GM21529 (cell line): ENCODE results near the gene CCIN.

Experiments used
- ATAC-seq: cut with Tn5 transposase; IDR thresholded peaks from one replicate; pipeline ENCODE4 v1.9.1; 2021; ENCODE audit not compliant: unreplicated experiment

CCIN gene

DNA sequence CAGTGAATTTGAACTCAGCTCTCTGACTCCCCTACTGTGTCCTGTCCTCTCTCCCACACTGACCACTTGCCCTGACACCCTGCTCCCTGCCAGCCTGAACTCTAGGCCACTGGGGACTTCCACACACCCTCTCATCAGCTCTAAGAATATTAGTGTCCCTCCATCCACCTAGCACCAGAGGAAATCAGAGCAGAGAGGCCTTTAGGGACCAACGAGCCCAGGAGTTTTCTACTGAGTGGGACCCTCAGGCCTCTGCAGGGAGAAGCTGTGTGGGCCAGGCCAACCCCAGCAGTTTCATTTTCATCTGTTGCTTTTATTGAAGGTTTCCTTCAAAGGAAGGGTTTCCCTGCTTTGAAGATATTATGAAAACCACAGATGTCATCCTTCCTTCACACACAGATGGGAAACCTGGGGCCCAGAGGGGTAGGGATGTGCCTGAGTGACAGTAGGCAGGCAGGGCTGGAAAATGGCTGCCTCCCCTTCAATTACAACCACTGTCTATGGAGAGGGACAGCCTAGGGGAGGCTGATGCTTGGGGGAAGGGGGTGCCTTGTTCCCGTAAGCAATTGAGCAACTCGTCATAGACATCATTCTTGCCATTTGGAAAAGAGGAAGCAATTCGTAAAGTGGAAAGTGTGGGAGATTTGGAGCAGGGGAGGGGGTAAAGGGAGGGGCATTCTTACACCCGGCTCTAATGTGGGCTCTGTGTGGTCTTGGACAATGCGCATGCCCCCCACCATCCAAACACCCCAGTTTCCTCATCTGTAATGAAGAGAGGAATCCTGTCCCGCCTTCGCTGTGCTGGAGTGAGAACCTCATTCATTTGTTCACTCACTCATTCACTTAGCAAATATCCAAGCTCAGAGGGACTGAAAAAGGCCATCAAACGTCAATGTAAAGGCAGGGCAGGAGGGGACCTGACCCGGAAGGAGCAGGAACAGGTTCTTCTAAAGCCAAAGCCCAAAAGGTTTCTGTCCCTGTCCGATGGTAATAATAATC, 28.8 kb upstream of the CCIN start:
- no peak for ATAC-seq

- ATAC-seq: no peak
These were observed 27.9 kb upstream of the CCIN start for GRCh38 chr9:36141288-36141687.

DNA sequence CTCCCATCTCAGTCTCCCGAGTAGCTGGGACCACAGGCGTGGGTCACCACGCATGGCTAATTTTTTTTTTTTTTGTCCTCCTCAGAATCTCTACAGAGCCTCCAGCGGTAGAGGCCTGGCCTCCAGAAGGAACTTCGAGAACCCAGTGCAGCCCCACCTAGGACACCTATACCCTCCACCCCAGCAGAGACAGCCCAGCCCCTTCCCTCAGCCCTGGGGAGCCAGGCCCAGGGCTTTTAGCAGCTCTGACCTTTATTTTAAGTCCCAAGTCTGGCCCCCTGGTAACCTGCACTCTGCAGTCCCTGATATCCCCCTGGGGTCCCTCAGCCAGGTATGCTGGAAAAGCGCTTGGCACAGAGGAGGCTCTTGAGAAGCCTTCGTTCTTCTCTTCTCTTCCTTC, 27.4 kb upstream of the CCIN start:
- ATAC-seq: no peak

- ATAC-seq: no peak
These were observed 26.5 kb upstream of the CCIN start for GRCh38 chr9:36142510-36143244.

- ATAC-seq: no peak
These were observed 25.9 kb upstream of the CCIN start for GRCh38 chr9:36143245-36143641.

DNA sequence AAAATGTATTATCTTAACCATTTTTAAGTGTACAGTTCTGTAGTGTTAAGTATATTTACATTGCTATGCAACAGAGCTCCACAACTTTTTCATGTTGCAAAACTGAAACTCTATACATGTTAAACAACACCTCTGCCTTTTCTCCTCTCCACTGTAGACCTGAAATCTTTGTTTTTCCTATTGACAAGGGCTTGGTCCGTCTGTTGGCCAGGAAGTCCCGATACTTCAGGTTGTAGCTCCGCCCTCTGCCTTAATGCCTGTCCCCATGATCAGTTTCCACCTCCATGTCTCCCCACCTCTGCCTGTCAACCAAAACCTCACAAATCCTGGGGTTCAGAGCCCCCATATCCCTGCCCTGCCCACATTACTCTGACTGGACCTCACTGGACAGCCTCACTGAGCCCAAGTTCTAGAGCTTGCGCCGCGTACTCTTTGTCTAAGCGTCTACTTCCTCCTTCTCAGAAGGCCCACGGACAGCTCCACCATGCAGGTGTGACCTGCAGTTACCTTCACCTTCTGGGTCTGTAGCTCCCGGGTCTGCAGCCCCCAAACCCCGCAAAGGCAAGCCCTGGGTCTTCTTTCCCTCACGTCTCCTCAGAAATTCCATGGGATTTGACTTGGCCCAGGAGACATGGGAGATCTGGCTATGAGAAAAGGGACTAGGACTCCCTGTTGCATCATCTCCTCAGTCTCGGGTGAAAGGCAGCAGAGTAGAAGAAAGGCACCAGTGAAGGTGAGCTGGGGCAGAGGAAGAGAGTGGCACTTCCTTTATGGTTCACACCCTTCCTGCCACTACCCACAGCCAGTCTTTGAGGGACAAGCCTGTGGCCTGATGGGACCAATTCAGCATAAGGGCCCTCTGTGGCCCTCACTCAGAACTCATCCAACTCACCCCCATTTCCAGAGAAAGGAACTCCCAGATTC, 24.6 kb upstream of the CCIN start:
- ATAC-seq: no peak

- no peak for ATAC-seq
These were observed 23.2 kb upstream of the CCIN start for GRCh38 chr9:36145970-36146369.

- no peak for ATAC-seq
These were observed 22.5 kb upstream of the CCIN start for GRCh38 chr9:36146651-36147050.

DNA sequence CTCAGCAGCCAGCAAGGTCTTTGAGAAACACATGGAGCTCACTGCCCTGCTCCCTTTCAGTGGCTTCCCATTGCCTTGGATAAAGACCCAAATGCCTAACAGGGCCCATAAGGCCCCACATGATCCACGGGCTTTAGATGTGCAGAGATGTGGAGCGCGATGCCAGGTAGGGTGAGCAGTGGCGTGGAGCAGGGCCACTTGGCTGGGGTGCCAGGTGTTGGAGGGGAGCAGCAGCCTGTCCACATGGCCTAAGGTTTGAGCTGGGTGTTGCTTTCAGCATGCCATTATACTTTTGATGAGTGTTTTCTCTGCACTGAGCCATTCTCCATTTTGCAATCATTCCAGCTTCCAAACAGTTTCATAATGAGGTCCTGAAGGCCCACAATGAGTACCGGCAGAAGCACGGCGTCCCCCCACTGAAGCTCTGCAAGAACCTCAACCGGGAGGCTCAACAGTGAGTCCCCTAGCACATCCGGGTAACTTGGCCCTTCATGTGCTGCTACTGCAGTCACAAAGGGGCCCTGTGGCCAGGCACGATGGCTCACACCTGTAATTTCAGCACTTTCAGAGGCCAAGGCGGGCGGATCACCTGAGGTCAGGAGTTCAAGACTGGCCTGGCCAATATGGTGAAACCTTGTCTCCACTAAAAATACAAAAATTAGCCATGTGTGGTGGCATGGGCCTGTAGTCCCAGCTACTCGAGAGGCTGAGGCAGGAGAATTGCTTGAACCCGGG, 21.6 kb upstream of the CCIN start:
- ATAC-seq: no peak

DNA sequence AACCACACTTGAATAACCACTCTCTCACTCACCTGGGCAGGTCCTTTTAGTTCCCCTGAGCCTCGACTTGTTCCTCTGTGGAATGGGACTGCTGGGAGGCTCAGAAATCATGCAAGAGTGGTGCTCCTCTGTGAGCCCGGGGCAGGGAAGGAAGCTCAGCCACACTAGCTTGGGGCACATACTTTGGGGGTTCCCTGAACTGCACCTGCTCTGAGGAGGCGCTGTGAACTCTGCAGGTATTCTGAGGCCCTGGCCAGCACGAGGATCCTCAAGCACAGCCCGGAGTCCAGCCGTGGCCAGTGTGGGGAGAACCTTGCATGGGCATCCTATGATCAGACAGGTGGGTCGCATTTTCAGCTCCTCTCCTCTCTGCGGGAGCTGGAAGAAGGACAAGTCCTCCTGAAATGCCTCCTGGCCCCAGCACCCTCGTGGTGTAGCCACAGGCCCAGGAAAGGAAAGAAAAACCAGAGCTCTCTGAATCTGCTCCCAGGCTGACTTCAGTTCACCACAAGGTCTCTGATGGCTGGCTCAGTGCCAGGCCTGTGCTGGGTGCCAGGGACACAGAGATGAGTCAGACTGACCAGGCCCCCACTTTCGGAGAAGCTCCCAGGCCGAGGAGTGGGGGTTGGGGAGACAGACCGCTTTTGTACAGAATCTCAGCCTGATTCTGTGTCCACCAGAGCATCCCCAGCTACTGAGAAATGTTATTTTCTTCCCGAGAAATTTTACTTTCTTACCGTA, 20.7 kb upstream of the CCIN start:
- ATAC-seq: peak; percentile 51

DNA sequence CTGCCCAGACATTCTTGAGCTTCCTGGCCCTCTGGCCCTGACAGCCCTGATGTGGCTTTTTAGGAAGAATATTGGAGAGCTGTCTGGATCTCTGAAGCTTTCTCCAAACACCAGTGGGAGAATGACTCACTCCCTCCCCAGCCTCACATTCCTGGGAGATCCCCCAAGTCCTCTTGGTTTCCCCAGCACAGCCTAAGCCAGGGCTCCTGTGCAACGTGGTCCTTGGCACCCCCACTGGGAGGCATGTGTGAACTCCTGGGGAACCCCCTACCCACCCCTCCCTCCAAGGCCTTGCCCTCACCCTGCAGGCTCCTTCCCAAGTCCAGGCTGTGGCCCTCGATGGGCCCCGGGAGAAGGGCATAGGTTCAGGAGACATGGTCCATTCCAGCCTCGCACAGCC, 20.0 kb upstream of the CCIN start:
- no peak for ATAC-seq

DNA sequence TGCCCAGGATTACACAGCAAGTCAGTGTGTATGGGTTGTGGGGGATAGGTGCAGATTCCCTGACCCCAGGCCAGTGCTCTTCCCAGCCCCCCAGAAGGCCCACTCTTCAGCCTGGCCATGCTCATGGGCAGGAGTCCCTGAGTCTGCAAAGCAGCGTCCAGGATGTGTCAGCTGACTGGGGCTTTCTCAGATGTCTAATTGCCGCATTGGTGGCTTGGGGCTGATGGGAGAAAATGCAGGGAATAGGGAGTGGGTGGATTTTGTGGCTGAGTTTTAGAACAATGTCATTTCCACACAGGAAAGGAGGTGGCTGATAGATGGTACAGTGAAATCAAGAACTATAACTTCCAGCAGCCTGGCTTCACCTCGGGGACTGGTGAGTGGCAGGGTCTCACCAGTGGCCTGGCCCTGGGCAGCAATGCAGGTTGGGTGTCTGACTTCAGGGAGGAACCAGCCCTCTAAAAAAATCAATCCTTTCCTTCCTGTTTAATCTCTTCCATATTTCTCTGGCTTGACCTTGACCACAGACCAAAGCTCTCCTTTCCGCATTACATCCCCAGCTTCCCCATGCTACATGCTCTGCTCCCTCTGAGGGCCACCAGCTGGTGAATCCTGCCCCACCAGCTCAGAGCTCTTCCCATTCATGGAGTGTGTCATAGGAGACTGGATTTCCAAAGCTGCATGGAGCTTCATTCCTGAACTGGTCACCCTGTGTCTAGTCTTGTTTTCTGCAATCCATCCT, 18.4 kb upstream of the CCIN start:
- no peak for ATAC-seq

- ATAC-seq: peak; percentile 78
These were observed 17.6 kb upstream of the CCIN start for GRCh38 chr9:36151316-36152210.

- ATAC-seq: no peak
These were observed 16.3 kb upstream of the CCIN start for GRCh38 chr9:36152741-36153438.

DNA sequence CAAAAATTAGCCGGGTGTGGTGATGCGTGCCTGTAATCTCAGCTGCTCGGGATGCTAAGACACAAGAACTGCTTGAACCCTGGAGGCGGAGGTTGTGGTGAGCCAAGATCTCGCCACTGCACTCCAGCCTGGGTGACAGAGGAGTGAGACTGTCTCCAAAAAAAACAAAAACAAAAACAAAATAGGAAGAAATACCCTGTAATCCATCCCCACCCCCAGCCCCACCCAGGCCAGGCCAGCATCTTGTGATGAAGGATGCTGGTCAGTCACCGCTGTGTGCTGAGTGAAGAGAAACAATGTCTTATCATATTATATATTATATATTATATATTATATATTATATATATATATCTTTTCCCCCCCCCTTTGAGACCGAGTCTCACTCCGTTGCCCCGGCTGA, 15.4 kb upstream of the CCIN start:
- ATAC-seq: no peak

GRCh38 chr9:36154331-36154952, 14.7 kb upstream of the CCIN start:
- no peak for ATAC-seq

- ATAC-seq: no peak
These were observed 13.1 kb upstream of the CCIN start for GRCh38 chr9:36156116-36156515.
